ENCODE data around the gene PTS. TPM values are rescaled to one million over a fixed set of nuclear protein-coding genes. Genes with fewer than 3 reads are reported as not detected.

PTS gene
- polyA plus RNA-seq, 3 donors from 2014 or later = 14.5 to 34.1 (median 25.4) TPM

GRCh38 chr11:112277941-112278340, 51.7 kb downstream of the PTS start:
- DNase-seq = no peak
- no peaks in the 10 kb centered on the region for H3K9me3 Mint-ChIP-seq
- H3K4me3 Mint-ChIP-seq = no peak overlapping the region
- peaks cover 0 to 3% (median 0%) of the 10 kb centered on the region in 3 donors for H3K36me3 Mint-ChIP-seq
- no peak overlapping the region for H3K27ac Mint-ChIP-seq
- H3K27me3 Mint-ChIP-seq (ENCODE audit: low read depth in 3 of 3) = peaks cover 2 to 7% (median 6%) of the 10 kb centered on the region in 3 donors
- H3K4me1 Mint-ChIP-seq = peaks cover 7 to 11% of the 10 kb centered on the region in 2 donors

DNA sequence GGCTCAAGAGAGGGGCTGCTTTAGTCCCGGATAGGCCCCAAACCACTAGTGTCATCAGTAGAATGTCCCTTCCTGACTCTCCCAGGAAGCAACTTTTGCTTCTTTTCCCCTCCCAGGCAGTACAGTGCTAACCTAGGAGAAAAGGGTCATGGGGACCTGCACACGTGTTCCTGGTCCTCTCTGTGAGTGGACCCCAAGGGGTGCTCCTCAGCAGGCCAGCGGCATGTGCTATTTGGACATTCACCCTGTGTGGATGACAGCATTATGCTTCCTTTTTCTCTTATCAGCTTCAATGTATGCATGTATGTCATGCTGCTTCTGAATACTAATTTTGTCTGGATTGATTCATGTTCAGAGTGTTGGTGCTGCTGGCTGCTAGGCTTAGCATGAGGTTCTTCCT, 52.6 kb downstream of the PTS start:
- Mint-ChIP-seq H3K9me3 (no peaks in the 10 kb centered on the region), H3K4me3 (no peak overlapping the region), H3K4me1 (peaks cover 7 to 11% of the 10 kb centered on the region in 2 donors), H3K27ac (no peak overlapping the region), H3K27me3 (ENCODE audit: low read depth in 3 of 3) (peaks cover 2 to 8% (median 7%) of the 10 kb centered on the region in 3 donors), H3K36me3 (peaks cover 0 to 3% (median 0%) of the 10 kb centered on the region in 3 donors)
- DNase-seq = no peak

DNA sequence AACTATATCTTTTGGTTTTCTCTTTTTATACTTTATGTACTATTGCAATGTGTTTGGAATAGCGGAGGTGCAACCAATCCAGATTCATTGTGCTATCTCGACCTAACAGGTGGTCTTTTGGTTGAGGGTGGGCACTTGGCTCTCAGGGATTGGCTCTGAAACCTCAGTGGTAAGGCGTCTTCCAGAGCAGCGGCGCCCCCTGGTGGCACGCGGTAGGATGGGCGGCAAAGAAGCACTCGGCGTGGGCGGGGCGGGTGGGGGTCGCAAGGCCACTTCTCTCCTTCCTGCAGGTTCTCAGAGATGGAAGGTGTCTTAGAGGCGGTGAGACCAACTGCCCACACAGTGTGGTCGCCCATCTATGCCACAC, 53.7 kb downstream of the PTS start:
- Mint-ChIP-seq H3K4me3 (peak overlapping the region; percentile 91 to 97 (median 96)), H3K4me1 (peaks cover 7 to 11% of the 10 kb centered on the region in 2 donors), H3K9me3 (no peaks in the 10 kb centered on the region), H3K27me3 (ENCODE audit: low read depth in 3 of 3) (peaks cover 2 to 8% (median 7%) of the 10 kb centered on the region in 3 donors), H3K27ac (peak overlapping the region in 3 of 6 donors; percentile 77 to 87 (median 79)), H3K36me3 (peaks cover 0 to 3% (median 0%) of the 10 kb centered on the region in 3 donors)
- peak; percentile 67 to 74 (median 71) for DNase-seq

DNA sequence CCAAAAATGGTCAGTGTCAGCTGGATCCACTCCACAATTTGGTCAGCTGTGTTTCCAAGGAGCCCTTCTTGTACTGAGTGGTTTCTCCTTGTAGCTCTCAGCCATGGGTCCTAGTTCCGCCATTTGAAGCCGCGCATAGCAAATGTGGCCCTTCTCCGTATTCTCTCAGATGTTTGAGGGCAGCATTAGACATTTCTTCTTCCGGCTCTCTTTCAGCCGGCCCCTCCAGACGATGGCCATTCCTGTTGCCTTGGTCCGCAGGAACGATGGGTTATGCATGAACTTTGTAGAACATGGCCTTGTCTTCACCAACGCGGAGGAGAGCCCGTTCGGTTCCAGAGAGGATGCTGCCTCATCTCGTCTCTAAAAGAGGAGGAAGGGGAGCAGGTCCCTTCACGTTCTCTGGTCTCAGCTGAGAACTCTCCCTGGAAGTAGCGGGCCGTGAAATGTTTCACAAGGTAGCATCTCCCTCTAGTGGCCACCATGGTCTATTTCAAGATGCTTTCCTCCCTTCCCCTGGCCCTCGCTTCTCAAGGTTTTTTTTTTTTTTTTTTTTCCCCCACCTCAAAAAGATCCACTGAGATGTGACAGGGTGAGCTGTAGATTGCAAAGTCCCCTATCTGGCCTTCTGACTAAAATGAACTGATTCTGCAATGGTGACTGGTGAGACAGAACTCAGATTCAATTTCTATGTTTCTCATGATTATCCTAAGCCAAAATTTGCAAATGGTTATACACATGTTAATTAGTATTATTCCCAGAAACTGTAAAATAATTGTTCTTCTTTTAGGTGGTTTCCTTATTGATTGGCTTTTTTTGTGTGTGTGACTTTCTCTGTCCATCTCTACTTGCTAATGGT, 54.3 kb downstream of the PTS start:
- Mint-ChIP-seq H3K4me3 (peak overlapping the region; percentile 91 to 97 (median 96)), H3K36me3 (peaks cover 0 to 4% (median 0%) of the 10 kb centered on the region in 3 donors), H3K27me3 (ENCODE audit: low read depth in 3 of 3) (peaks cover 2 to 8% (median 7%) of the 10 kb centered on the region in 3 donors), H3K9me3 (no peaks in the 10 kb centered on the region), H3K27ac (peak overlapping the region; percentile 77 to 88 (median 86)), H3K4me1 (peaks cover 7 to 11% of the 10 kb centered on the region in 2 donors)
- DNase-seq = peak; percentile 74 to 81 (median 78)

GRCh38 chr11:112281726-112282125, 55.5 kb downstream of the PTS start:
- H3K4me3 Mint-ChIP-seq = peak overlapping the region; percentile 2 to 50 (median 20)

More at GRCh38 chr11:112281726-112282125, 55.5 kb downstream of the PTS start:
- no peak for DNase-seq
- Mint-ChIP-seq H3K4me1 (peaks cover 7 to 11% of the 10 kb centered on the region in 2 donors), H3K27ac (peak overlapping the region in 2 of 6 donors; percentile 43 to 84), H3K27me3 (ENCODE audit: low read depth in 3 of 3) (peaks cover 3 to 10% (median 6%) of the 10 kb centered on the region in 3 donors), H3K36me3 (peaks cover 0 to 3% (median 0%) of the 10 kb centered on the region in 3 donors), H3K9me3 (no peaks in the 10 kb centered on the region)

Other genes starting within 250 kb of the PTS start
- 10 to 100 TPM; 13.6 to 21.5 (median 20.7) TPM for gene DLAT, start 201.0 kb upstream of the PTS start, polyA plus RNA-seq
- gene PIH1D2, start 152.4 kb upstream of the PTS start, polyA plus RNA-seq = not detected
- 10 to 100 TPM in 2 of 3 donors, 1 to 10 TPM in 1; 5.9 to 13.7 (median 11.4) TPM for gene NKAPD1, start 152.1 kb upstream of the PTS start, polyA plus RNA-seq
- 100 to 1,000 TPM in 1 of 3 donors, 10 to 100 TPM in 2; 82.9 to 153 (median 90.7) TPM for gene TIMM8B, start 139.7 kb upstream of the PTS start, polyA plus RNA-seq
- 100 to 1,000 TPM; 158 to 341 (median 192) TPM for gene SDHD, start 139.6 kb upstream of the PTS start, polyA plus RNA-seq
- gene IL18, start 62.3 kb upstream of the PTS start, polyA plus RNA-seq = 10 to 100 TPM in 2 of 3 donors, 1 to 10 TPM in 1; 6.8 to 20.4 (median 11.2) TPM
- under 1 TPM in 1 of 3 donors, not detected in 2; 0.78 TPM for gene TEX12, start 59.1 kb upstream of the PTS start, polyA plus RNA-seq
- gene BCO2, start 50.9 kb upstream of the PTS start, polyA plus RNA-seq = 1 to 10 TPM in 2 of 3 donors, under 1 TPM in 1; 0.41 to 2.7 (median 2.1) TPM
- gene PLET1, start 34.4 kb downstream of the PTS start, polyA plus RNA-seq = not detected

Data from immature natural killer cell (primary cell).